Esophagus squamous epithelium (tissue), 5 donors: ENCODE data around the gene LRP2. TPM values are rescaled to one million over a fixed set of nuclear protein-coding genes. Genes with fewer than 3 reads are reported as not detected.

Experiments used
- DNase-seq: peaks from one replicate; lab custom pipeline; 2025; lab: John Stamatoyannopoulos, UW
- H3K27ac ChIP-seq, 4 donors: fragments of 200-600 bp; sonication (generic); one replicate each; pipeline ENCODE4 v1.5.1; 2016 to 2019; ENCODE audit warnings: mild to moderate bottlenecking in 1 of 4
- H3K27me3 ChIP-seq, 4 donors: fragments of 200-600 bp; sonication (generic); 1 replicate in 3 of 4; 2 replicates in 1 of 4; pipeline versions ENCODE4 v1.5.1 to v1.6.0; 2017 to 2021; ENCODE audit warnings: antibody characterized with exemption in 1 of 4
- H3K36me3 ChIP-seq, 3 donors: fragments of 200-600 bp; sonication (generic); one replicate each; pipeline ENCODE4 v1.5.1; 2016 to 2019
- H3K4me1 ChIP-seq, 3 donors: fragments of 200-600 bp; sonication (generic); one replicate each; pipeline ENCODE4 v1.5.1; 2017 to 2019
- H3K4me3 ChIP-seq, 4 donors: fragments of 200-600 bp; sonication (generic); 1 replicate in 3 of 4; 2 replicates in 1 of 4; pipeline ENCODE4 v1.5.1; 2016 to 2019; ENCODE audit warnings: mild to moderate bottlenecking in 2 of 4, moderate library complexity in 1 of 4
- H3K9me3 ChIP-seq, 3 donors: fragments of 200-600 bp; sonication (generic); one replicate each; pipeline ENCODE4 v1.5.1; 2016 to 2019
- CTCF ChIP-seq, 6 experiments: fragments of 450-650 bp in 4 of 6; fragments of 200-600 bp in 2 of 6; sonication (generic) in 2 of 6; IDR thresholded peaks; one replicate each; pipeline ENCODE4 v1.5.1; 2016 to 2019; ENCODE audit warnings: antibody characterized with exemption in 6 of 6, mild to moderate bottlenecking in 4 of 6, moderate library complexity in 4 of 6
- POLR2A ChIP-seq, 4 donors: fragments of 450-650 bp; IDR thresholded peaks; one replicate each; pipeline ENCODE4 v1.6.1; 2017; ENCODE audit warnings: antibody characterized with exemption in 4 of 4, mild to moderate bottlenecking in 4 of 4, moderate library complexity in 3 of 4
- WGBS, 2 donors: methylation state at CpG; one replicate each; pipeline ENCODE4 v1.1.5; 2018; 5-methylcytosine and 5-hydroxymethylcytosine counted together
- intact Hi-C: fragments of 100-400 bp; cut with DNase I; formaldehyde crosslinking; loops from one replicate; pipeline ENCODE4 v1.15.0; 2022
- total RNA-seq, 4 donors: library from RNA; depleted of rRNA; stranded (reverse); fragments of >200 nt; gene quantifications; one replicate each; pipeline ENCODE4 v1.1.0, GENCODE V29; 2016
- donor health status: DM: yes; HTN: yes; CAD: no.

The LRP2 gene
- total RNA-seq, 4 donors from 2014 or later = under 0.01 to 0.04 TPM; not detected in 2

- WGBS, 2 donors = 27 to 35% methylated on average over 2 of the region's 2 CpGs
- no peaks in the 10 kb centered on the region for H3K27me3 ChIP-seq
- no peaks in the 10 kb centered on the region for H3K9me3 ChIP-seq
- no peak overlapping the region for H3K27ac ChIP-seq
- intact Hi-C loops = no loop called here
- no peaks in the 10 kb centered on the region for H3K4me1 ChIP-seq
- H3K4me3 ChIP-seq = no peak overlapping the region
- no peaks in the 10 kb centered on the region for H3K36me3 ChIP-seq
- TF ChIP-seq POLR2A (IDR thresholded peaks at IDR 0.05) = no peak
- TF ChIP-seq CTCF (IDR thresholded peaks at IDR 0.05) = no peak
- DNase-seq = no peak
These were observed 70.8 kb downstream of the LRP2 start for GRCh38 chr2:169291517-169291916.

GRCh38 chr2:169290433-169290832, 71.9 kb downstream of the LRP2 start:
- Histone ChIP-seq H3K9me3 (no peaks in the 10 kb centered on the region), H3K4me3 (no peak overlapping the region), H3K27ac (no peak overlapping the region), H3K27me3 (no peaks in the 10 kb centered on the region), H3K4me1 (no peaks in the 10 kb centered on the region), H3K36me3 (no peaks in the 10 kb centered on the region)
- DNase-seq = no peak
- 48 to 55% methylated on average over 2 of the region's 3 CpGs for WGBS, 2 donors
- TF ChIP-seq POLR2A (IDR thresholded peaks at IDR 0.05) = no peak
- TF ChIP-seq CTCF (IDR thresholded peaks at IDR 0.05) = no peak
- intact Hi-C loops = no loop called here

DNA sequence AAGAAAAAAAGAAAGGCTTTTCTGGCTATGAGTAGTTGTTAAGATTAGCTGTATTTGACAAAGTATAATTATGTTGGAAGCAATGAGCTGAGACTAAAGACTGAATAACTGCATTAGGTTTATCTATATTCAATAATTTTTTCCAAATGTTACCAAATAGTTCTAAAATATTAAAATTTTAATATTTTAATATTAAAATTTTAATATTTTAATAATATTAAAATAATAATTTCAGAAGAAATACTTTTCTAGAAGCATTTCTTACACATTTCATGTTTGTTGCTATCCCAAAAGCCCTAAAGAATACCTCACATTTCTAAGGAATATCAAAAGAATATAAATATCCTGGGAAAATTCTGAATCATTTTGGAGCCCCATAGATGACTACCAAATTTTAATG, 74.7 kb downstream of the LRP2 start:
- no peak for DNase-seq
- intact Hi-C loops = no loop called here
- no peaks in the 10 kb centered on the region for H3K9me3 ChIP-seq
- TF ChIP-seq CTCF (IDR thresholded peaks at IDR 0.05) = no peak
- TF ChIP-seq POLR2A (IDR thresholded peaks at IDR 0.05) = no peak
- H3K4me3 ChIP-seq = no peak overlapping the region
- H3K36me3 ChIP-seq = no peaks in the 10 kb centered on the region
- no peaks in the 10 kb centered on the region for H3K27me3 ChIP-seq
- no peak overlapping the region for H3K27ac ChIP-seq
- H3K4me1 ChIP-seq = no peaks in the 10 kb centered on the region

- intact Hi-C loops = no loop called here
- Histone ChIP-seq H3K9me3 (no peaks in the 10 kb centered on the region), H3K27me3 (no peaks in the 10 kb centered on the region), H3K4me1 (no peaks in the 10 kb centered on the region), H3K4me3 (no peak overlapping the region), H3K27ac (no peak overlapping the region), H3K36me3 (no peaks in the 10 kb centered on the region)
- TF ChIP-seq POLR2A (IDR thresholded peaks at IDR 0.05) (no peak), CTCF (IDR thresholded peaks at IDR 0.05) (no peak)
- 65 to 78% methylated on average over 4 of the region's 4 CpGs for WGBS, 2 donors
- no peak for DNase-seq
These were observed 75.6 kb downstream of the LRP2 start for GRCh38 chr2:169286624-169287231.

- H3K9me3 ChIP-seq = no peaks in the 10 kb centered on the region
- TF ChIP-seq POLR2A (IDR thresholded peaks at IDR 0.05) (no peak), CTCF (IDR thresholded peaks at IDR 0.05) (no peak)
- H3K36me3 ChIP-seq = no peaks in the 10 kb centered on the region
- no peaks in the 10 kb centered on the region for H3K27me3 ChIP-seq
- no peak for DNase-seq
- intact Hi-C loops = no loop called here
- no peak overlapping the region for H3K4me3 ChIP-seq
- no peaks in the 10 kb centered on the region for H3K4me1 ChIP-seq
- no peak overlapping the region for H3K27ac ChIP-seq
- WGBS, 2 donors = 41 to 48% methylated on average over 5 of the region's 5 CpGs
These were observed 76.7 kb downstream of the LRP2 start for GRCh38 chr2:169285531-169286235.
